GM21737 (cell line): ENCODE data around the gene KMT2C.
A peak's percentile ranks its signal among the peaks of the same experiment; 100 is the strongest.
"Not testable (repeated sequence)": the region's sequence is repeated elsewhere in the genome, so short reads cannot be mapped to it uniquely, and the experiment has no call there.

Experiments
- ATAC-seq: cut with Tn5 transposase; IDR thresholded peaks from one replicate; pipeline ENCODE4 v1.9.1; 2021; ENCODE audit warnings: mild to moderate bottlenecking, moderate library complexity; ENCODE audit not compliant: unreplicated experiment

Gene KMT2C

DNA sequence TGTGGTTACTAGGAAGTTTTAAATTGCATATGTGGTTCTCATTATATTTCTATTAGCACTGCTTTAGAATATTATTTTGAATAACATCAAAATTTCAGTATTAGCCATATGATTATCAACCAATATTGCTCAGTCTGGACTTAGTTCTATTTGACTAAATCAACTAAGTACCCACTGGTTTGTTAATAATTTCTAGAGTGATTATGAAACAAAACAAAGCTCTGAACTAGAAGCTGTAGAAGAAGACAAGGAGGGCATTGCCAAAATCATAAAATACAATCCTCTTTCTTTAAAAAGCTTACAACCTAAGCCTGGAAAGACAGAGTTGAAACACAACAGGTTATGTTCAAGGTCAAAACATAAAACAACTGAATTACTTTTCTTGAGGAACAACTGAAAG lies 204.7 kb downstream of the KMT2C start:
- no peak for ATAC-seq

- not testable (repeated sequence) for ATAC-seq
Observed at GRCh38 chr7:152219556-152219955, 216.2 kb downstream of the KMT2C start.

GRCh38 chr7:152208766-152209165 lies 227.0 kb downstream of the KMT2C start:
- not testable (repeated sequence) for ATAC-seq

- ATAC-seq: not testable (repeated sequence)
Observed at GRCh38 chr7:152204417-152204816, 231.4 kb downstream of the KMT2C start.

GRCh38 chr7:152203095-152203494 lies 232.7 kb downstream of the KMT2C start:
- ATAC-seq: no peak

- no peak for ATAC-seq
Observed at GRCh38 chr7:152202056-152202455, 233.7 kb downstream of the KMT2C start.

DNA sequence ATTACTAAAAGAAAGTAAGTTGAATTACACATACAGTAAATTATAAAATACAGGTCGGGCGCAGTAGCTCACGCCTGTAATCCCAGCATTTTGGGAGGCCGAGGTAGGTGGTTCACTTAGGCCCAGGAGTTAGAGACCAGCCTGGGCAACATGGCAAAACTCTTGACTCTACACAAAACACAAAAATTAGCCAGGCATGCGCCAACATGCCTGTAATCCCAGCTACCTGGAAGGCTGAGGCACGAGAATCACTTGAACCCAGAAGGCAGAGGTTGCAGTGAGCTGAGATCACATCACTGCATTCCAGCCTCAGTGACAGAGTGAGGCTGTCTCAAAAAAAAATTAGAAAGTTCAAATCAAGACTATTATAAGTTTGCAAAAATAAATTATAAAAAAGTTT lies 235.4 kb downstream of the KMT2C start:
- no peak for ATAC-seq

- ATAC-seq: no peak
Observed at GRCh38 chr7:152196391-152196790, 239.4 kb downstream of the KMT2C start.

DNA sequence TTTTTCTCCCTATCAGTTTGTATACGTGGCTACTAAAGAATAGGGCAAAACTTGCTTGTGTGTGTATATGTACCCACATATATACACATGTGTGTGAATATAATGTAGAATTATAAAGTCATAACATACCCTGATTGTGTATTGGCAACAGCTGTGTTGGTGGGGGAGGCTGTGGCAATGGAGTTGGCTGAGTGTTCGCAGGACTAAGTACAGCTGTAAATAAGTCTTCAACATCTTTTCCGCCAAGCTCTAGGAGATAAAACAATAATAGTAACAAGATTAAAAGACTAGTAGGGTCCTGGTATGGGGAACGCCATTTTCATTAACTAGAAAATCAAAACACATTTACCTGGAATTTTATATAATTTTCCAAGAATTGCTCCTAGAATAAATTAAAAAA lies 241.9 kb downstream of the KMT2C start:
- ATAC-seq: no peak

DNA sequence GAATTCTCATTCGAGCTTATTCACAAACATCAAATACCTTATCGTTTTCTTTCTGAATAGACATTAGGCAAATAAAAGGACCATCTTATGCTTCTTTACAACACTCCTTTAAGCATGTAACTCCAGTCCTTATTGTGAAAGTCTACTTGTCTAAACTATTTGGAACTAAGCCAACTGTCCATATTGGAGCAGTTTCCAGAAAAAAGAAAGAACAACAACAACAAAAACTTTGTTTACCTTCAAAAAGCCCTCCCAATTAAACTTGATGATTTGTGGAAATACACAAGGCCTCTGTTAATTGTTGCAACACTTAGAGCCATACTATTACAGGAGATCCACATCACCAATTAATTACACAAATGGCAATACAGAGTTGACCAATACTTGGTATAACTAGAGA lies 246.7 kb downstream of the KMT2C start:
- no peak for ATAC-seq

- no peak for ATAC-seq
Observed at GRCh38 chr7:152185558-152185957, 250.2 kb downstream of the KMT2C start.

DNA sequence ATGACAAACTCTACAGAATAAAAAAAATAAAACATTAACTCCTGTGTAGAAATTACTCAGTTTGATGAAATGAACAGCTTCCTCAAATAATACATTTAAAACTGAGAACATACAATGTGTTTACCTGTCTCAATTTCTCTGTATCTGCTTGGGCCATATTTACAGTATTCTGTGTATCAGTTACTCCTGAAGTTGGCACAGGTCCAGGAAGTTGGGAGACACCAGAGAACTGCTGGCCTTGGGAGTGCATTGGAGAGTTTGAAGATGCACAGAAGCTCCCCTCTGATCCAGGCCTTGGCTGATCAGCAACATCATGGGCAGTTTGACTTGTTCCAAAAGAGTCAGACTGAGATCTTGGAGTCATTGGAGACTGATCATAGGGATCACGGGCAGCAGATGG lies 255.2 kb downstream of the KMT2C start:
- no peak for ATAC-seq

GRCh38 chr7:152180048-152180447 lies 255.8 kb downstream of the KMT2C start:
- ATAC-seq: no peak

DNA sequence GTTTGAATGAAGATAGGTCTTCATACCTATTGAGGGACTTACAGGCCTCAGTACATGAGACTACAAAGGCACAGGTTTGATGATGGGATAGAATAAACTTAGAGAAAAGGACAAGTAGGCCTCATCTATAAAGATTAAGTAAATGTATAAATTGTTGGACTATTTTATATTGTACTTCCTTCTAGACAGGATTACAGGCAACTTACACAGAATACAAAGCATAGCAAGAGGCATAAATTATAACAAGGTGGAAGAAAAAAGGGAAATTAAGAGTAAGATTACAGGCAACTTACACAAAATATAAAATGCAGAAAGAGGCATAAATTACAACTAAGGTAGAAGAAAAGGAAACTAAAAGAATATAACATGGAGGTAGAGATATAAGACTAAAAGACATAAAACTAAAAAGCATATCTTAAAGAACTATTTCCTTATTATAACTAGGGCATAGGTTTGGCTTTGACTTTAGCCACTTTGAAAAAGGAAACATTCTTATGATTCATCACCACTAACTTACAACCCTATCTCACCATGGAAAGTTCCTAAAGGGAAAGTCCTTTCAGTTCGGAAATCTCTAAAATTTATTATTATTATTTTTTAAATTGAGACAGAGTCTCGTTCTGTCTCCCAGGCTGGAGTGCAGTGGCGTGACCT lies 257.3 kb downstream of the KMT2C start:
- no peak for ATAC-seq

DNA sequence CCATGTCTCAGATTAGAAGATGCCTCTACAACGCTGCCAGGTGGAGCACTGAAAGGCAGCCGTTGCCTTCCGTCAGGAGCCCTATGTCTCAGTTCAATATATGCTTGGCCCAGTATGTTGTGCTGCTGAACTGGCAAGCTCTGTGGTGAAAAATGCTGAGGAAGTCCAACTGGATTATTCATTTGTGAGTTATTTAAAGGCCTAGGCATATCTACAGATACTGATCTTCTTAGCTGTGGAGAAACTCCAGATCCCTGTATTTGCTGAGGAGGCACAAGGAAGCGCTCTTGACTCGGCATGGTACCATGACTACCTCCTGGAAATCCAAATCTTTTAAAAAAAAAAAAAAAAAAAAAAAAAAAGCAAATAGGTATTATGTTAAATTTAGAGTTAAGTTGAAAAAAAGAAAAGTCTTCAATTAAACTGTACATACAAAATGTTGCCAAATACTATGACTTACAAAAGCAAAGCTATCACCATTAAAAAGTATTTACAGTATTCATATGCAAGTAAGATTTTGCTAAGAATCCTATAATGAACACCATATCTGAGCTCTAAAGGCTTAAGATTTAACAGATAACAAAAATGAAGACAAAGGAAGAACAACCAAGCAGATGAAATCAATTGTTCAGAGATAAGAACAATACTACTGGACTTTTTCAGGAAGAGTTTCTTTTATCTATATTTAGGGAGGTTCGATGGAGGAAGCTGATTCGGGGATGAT lies 258.0 kb downstream of the KMT2C start:
- no peak for ATAC-seq

DNA sequence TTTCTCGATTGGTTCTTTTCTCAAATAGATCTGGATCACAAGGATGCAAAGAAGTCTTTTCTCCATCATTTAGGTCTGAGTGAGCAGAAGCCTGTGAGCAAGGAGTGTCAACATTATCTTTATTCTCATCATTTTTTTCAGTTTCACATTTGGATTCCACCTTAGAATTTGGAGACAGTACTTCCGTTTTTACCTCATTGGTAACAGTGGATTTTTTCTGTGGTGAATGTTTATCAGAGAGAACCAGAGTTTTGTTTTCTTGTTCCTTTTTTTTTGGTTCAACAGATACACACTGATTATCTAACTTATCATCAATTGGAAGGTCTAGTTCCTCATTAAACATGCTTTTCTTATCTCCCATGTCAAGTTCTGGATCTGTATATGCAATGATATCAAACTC lies 259.0 kb downstream of the KMT2C start:
- ATAC-seq: no peak

DNA sequence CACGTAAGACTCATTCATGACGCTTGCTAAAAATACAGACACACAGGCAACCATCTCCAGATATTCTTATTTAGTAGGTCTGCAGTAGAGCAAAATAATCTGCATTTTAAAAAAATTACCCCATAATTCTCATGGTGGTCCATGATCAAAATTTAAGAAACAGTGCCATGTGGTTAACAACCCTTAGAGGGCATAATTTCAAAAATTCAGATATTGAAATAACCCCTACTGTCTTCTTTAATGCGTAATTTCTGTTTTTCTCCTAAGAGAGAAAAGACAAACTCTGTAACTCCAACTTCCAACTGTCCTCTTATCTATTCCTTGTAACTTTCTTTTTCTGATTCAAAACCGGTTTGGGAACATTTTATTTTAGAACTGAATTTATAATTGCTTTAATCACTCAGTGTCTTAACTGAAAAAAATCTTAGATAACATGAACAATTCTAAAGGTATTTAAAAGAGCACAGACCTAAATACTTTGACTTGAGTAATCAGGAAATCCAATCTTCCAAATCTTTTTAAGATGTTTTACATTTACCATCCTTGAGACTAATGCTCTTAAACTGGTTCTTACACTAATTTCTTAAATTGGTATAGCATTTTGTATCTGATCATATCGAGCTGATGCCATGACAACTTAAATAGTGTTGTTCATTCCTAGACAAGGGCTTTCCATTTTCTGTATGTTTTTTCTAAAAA lies 262.3 kb downstream of the KMT2C start:
- ATAC-seq: no peak

GRCh38 chr7:152162287-152162686 lies 273.5 kb downstream of the KMT2C start:
- no peak for ATAC-seq

- no peak for ATAC-seq
Observed at GRCh38 chr7:152161171-152161570, 274.6 kb downstream of the KMT2C start.

- ATAC-seq: peak; percentile 91
Observed at GRCh38 chr7:152158801-152159587, 276.8 kb downstream of the KMT2C start.

GRCh38 chr7:152152267-152152666 lies 283.5 kb downstream of the KMT2C start:
- no peak for ATAC-seq
